Measurements from ENCODE around the gene BAIAP3.

The BAIAP3 gene

GRCh38 chr16:1366712-1367299, 33.4 kb downstream of the BAIAP3 start:
- no peak for DNase-seq (ENCODE audit: low spot score)

GRCh38 chr16:1367486-1368174, 34.2 kb downstream of the BAIAP3 start:
- DNase-seq (ENCODE audit: low spot score), result no peak

DNA sequence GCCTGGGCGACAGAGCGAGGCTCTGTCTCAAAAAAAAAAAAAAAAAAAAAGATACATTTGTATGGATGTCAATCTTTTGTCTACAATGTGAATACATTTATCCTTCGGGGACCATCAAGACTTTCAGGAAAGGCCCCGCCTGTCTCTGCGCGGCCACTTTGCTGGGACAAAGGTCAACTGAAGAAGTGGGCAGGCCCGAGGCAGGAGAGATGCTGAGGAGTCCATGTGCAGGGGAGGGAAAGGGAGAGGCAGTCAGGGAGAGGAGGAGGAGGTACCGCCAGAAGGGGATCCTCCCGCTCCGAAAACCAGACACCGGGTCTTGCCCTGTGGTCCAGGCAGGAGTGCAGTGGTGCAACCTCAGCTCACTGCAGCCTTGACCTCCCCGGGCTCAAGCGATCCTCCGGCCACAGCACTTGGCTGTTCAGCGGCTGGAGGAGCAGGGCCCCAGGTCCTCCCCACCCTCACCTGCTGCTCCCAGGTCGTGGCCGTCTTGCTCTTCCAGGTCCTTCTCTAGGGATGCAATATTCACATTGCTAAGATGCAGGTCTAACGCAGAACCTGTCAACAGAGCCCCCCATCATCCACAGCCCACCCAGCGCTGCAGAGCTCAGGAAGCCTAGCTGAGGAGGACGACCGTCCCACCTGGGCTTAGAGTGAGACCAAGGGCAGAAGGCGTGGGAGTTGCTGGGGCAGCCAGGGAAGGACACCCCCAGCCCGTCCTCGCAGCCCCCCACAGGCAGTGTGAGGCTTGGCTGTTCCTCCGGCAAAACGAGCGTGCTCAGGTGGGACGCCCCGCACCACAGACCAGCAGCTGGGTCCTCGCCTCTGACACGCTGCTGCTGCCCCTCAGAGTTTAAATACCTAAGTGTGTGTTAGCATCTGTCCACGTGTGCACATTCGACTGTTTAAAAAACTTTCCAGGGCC, 37.9 kb downstream of the BAIAP3 start:
- DNase-seq (ENCODE audit: low spot score), result no peak

- DNase-seq (ENCODE audit: low spot score), result no peak
Measured at GRCh38 chr16:1372292-1372950, 39.0 kb downstream of the BAIAP3 start.

- no peak for DNase-seq (ENCODE audit: low spot score)
Measured at GRCh38 chr16:1374418-1375297, 41.2 kb downstream of the BAIAP3 start.

- no peak for DNase-seq (ENCODE audit: low spot score)
Measured at GRCh38 chr16:1375298-1375640, 41.8 kb downstream of the BAIAP3 start.

DNA sequence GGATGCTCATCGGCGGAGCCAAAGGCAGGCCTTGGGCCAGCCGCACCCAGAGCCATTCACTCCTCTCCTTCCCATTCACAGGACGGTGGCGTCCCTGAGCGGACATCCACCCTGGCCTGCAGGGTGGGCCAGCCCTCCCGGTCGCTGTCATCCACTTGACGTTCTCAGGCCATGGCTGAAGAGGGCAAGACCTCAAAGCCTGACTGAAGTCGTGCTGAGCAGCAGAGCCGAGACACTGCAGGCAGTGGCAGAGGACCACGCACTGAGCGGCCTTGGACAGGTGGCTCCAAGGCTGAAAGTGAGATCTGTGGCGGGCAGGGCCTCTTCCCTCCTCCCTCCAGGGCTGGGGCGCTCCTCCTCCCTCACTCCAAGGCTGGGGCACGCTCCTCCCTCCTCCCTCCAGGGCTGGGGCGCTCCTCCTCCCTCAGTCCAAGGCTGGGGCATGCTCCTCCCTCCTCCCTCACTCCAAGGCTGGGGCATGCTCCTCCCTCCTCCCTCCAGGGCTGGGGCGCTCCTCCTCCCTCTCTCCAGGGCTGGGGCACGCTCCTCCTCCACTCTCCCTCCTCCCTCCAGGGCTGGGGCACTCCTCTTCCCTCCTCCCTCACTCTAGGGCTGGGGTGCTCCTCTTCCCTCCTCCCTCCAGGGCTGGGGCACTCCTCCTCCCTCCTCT, 42.4 kb downstream of the BAIAP3 start:
- DNase-seq (ENCODE audit: low spot score), result no peak

DNA sequence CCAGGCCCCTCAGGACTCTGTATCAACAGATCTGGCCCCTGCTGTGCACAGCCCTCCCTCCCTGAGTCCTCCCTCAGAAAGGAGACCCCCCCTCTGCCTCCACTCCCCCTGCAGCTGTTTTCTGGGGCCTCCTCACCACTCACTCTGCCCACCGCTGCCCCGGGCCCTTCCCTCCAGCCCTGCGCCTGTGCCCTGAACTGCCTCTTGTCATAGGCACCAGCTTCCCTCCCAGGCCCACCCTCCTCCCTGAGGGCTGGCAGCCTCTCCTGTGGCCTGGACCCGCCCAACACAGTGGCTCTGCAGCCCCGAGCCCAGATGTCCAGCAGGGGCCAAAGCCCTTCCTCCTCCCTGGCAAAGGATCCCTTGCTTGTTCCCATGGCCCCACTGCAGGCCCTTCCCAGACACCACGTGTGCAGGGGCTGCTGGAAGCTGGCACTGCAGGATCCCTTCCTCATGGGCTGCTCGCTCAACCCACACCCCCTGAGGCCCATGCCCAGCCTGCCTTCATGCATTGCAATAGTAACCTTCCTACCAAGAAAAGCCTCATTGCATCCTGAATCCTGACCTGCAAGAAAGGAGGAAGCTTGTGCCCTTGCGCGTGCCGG, 44.1 kb downstream of the BAIAP3 start:
- peak; percentile 49 for DNase-seq (ENCODE audit: low spot score)

- DNase-seq (ENCODE audit: low spot score), result no peak
Measured at GRCh38 chr16:1378087-1378803, 44.8 kb downstream of the BAIAP3 start.

DNA sequence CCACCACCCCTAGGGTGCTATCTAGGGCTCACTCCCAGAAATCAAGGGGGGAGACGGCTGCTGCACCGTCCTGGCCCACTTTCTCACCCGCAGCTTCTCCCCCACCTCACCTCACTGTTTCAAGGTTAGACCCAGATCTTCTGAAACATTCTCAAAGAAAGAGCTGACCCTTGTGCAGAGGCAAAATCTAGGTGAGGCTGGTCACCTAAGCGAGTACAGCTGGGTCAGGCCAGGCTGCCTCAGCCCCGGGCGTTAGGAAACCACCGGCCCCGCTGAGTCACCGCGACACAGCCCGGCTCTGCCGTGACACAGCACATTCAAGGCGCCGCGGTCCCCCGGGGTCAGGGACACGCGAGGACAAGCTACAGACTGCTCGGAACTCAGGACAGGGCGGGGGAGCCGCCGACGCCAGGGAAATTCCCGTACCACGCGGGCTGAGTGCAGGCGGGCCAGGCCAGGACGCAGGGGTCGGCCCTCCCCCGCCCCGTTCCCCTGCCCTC, 45.4 kb downstream of the BAIAP3 start:
- DNase-seq (ENCODE audit: low spot score), result no peak

GRCh38 chr16:1379304-1380076, 46.0 kb downstream of the BAIAP3 start:
- DNase-seq (ENCODE audit: low spot score), result no peak

DNA sequence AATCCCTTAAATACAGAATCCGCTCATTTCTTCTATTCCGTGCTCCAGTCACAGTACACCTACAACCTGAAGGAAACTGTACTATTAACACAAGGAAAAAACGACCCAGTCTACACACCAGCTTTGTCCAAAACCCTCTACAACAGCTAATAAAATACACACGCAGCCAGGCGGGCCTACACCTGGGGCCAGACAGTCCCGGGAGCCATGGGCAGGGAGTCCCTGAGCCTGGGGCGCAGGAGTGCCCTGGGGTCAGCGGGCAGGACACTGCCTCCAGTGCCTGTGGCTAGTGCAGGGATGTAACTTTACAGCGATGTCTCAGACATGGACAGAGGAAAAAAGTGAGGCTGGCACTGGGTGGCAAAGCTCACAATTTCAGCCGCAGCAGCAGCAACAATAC, 46.8 kb downstream of the BAIAP3 start:
- no peak for DNase-seq (ENCODE audit: low spot score)

DNA sequence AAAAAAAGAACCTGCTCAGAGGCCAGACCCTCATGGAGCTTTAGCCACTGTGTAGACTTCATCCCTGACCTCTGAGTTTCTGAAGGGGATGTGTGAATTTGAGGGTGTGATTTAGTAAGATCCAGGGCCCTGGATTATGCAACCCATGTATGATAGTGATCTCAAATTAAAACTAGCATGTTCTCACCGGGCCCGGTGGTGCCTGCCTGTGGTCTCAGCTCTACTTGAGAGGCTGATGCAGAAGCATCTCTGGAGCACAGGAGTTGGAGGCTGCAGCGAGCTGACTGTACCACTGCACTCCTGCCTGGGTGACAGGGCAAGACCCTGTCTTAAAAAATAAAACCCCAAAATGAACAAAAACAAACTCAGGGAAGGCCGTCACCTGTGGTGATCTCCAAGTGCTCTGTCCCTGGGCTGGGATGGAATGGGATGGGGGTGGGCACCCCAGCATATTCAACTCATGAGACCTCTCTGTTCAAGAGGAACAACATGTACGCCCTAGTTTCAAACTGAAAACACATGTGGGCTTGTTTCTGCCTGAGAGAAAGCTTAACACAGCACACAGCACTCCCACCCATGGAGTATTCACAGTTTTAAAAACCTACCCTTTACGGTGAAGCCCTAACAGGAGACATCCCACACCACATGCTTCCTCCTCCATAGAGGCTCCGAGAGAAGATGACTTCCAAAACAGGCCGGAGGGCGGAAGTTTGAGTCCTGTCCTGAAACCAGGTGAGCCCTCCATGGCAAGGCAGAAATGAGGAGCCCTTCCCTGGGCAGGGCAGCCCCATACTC, 48.4 kb downstream of the BAIAP3 start:
- DNase-seq (ENCODE audit: low spot score), result peak; percentile 69

GRCh38 chr16:1383556-1383955, 50.1 kb downstream of the BAIAP3 start:
- DNase-seq (ENCODE audit: low spot score), result no peak

GRCh38 chr16:1385232-1385631, 51.8 kb downstream of the BAIAP3 start:
- DNase-seq (ENCODE audit: low spot score), result no peak

DNA sequence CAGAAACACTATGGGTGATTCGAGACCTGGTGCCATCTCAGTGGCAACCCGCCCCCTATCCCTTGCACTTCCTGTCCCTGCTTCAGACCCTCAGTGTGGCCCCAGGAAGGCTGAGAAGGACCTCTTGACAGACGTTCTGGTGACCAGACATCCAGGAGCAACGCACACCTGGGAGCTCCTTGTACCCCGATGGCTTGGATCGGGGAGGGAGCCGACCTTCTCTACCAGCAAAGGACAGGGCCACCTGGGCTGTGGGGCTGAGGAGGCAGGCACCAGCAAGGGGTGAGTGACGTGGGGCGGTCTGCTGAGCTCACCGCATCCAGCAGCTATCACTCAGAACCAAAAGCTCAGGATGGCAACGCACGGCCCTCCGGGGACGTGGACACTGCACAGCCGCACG, 53.9 kb downstream of the BAIAP3 start:
- DNase-seq (ENCODE audit: low spot score), result no peak

GRCh38 chr16:1389762-1390161, 56.3 kb downstream of the BAIAP3 start:
- no peak for DNase-seq (ENCODE audit: low spot score)

GRCh38 chr16:1390239-1390779, 56.9 kb downstream of the BAIAP3 start:
- DNase-seq (ENCODE audit: low spot score), result no peak

Data from putamen (tissue), 1 donor.